Measurements from ENCODE around the gene KCNJ6. TPM values are rescaled to one million over a fixed set of nuclear protein-coding genes. Genes with fewer than 3 reads are reported as not detected.

Gene KCNJ6
- total RNA-seq, 2 experiments from 2014 or later: not detected

DNA sequence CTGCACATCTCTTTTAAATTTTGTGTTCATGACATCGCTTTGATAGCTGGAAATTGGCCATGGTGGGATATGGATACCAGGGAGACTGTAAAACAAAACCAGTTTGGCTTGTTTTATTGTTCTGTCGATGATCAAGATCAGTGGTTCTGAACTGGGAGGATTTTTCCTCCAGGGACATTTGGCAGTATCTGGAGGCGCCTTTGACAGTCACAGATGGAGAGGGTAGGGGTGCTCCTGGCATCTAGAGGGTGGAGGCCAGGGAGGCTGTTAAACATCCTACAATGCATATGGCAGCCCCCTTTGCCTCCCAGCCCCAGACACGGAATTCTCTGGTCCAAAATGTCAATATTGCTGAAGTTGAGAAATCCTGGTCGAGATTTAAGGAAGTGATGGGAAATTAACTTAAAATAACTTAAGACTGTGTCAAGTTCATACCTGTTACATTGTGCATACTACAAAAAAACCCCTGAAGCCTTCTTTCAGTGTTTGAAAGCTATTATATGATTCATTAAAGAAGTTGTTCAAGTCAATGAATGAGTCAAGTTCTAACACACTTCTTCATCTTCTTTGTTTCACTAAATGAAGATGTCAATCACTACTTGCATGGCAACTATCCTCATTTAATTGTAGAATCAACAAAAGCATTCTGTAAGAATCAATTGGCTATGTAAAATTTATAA lies 150.9 kb downstream of the KCNJ6 start:
- POLR2A ChIA-PET: interaction anchor here (0.5 kb wide), 1 partner anchor 99 kb away, joined by 4 read pairs; no protein-coding TSS in a partner anchor
- H4K20me1 ChIP-seq (ENCODE audit: insufficient read depth, low read length): no peaks in the 10 kb centered on the region
- no peaks in the 10 kb centered on the region for H3K79me2 ChIP-seq (ENCODE audit: insufficient read depth, low read depth, low read length)
- CTCF ChIA-PET (ENCODE audit: unreplicated experiment): no interaction called here
- no TSS peak for BruUV-seq (replicated peaks)
- no peaks in the 10 kb centered on the region for H3K9me2 ChIP-seq (ENCODE audit: insufficient read depth, low read length)
- intact Hi-C loops (cut with micrococcal nuclease; ENCODE audit: unreplicated experiment): no loop called here
- no peaks in the 10 kb centered on the region for H3K36me3 ChIP-seq (ENCODE audit: insufficient read depth, low read length)
- no peak overlapping the region for H3K4me2 ChIP-seq (ENCODE audit: low read length)
- TF ChIP-seq, protein P1, sequence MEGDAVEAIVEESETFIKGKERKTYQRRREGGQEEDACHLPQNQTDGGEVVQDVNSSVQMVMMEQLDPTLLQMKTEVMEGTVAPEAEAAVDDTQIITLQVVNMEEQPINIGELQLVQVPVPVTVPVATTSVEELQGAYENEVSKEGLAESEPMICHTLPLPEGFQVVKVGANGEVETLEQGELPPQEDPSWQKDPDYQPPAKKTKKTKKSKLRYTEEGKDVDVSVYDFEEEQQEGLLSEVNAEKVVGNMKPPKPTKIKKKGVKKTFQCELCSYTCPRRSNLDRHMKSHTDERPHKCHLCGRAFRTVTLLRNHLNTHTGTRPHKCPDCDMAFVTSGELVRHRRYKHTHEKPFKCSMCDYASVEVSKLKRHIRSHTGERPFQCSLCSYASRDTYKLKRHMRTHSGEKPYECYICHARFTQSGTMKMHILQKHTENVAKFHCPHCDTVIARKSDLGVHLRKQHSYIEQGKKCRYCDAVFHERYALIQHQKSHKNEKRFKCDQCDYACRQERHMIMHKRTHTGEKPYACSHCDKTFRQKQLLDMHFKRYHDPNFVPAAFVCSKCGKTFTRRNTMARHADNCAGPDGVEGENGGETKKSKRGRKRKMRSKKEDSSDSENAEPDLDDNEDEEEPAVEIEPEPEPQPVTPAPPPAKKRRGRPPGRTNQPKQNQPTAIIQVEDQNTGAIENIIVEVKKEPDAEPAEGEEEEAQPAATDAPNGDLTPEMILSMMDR (conservative IDR thresholded peaks at IDR 0.05; ENCODE audit: low read length): no peak
- TF ChIP-seq EZH2phosphoT487 (IDR thresholded peaks at IDR 0.05; ENCODE audit: borderline replicate concordance, low read depth, low read length): no peak
- no peak overlapping the region for H3K4me3 ChIP-seq (ENCODE audit: low read depth, low read length, poor library complexity, severe bottlenecking)
- H2AFZ ChIP-seq (ENCODE audit: low read length): no peak overlapping the region
- H3K27ac ChIP-seq (ENCODE audit: low read depth, low read length, poor library complexity, severe bottlenecking): no peak overlapping the region
- no peaks in the 10 kb centered on the region for H3K4me1 ChIP-seq (ENCODE audit: insufficient read depth, low read length, poor library complexity, severe bottlenecking)
- no peak for DNase-seq (ENCODE audit: low spot score)
- no peaks in the 10 kb centered on the region for H3K9me3 ChIP-seq (ENCODE audit: low read length)

- H3K4me3 ChIP-seq (ENCODE audit: low read depth, low read length, poor library complexity, severe bottlenecking): no peak overlapping the region
- TF ChIP-seq, protein P1 (conservative IDR thresholded peaks at IDR 0.05; ENCODE audit: low read length): no peak
- TF ChIP-seq EZH2phosphoT487 (IDR thresholded peaks at IDR 0.05; ENCODE audit: borderline replicate concordance, low read depth, low read length): no peak
- H3K36me3 ChIP-seq (ENCODE audit: insufficient read depth, low read length): no peaks in the 10 kb centered on the region
- no peak for DNase-seq (ENCODE audit: low spot score)
- H3K79me2 ChIP-seq (ENCODE audit: insufficient read depth, low read depth, low read length): no peaks in the 10 kb centered on the region
- ChIA-PET POLR2A (no interaction called here), CTCF (ENCODE audit: unreplicated experiment) (interaction anchor here (0.6 kb wide), 1 partner anchor 1903 kb away, joined by 3 read pairs; no protein-coding TSS in a partner anchor)
- H3K9me3 ChIP-seq (ENCODE audit: low read length): no peaks in the 10 kb centered on the region
- H3K27ac ChIP-seq (ENCODE audit: low read depth, low read length, poor library complexity, severe bottlenecking): no peak overlapping the region
- no peaks in the 10 kb centered on the region for H3K9me2 ChIP-seq (ENCODE audit: insufficient read depth, low read length)
- no TSS peak for BruUV-seq (replicated peaks)
- no peaks in the 10 kb centered on the region for H4K20me1 ChIP-seq (ENCODE audit: insufficient read depth, low read length)
- no peak overlapping the region for H3K4me2 ChIP-seq (ENCODE audit: low read length)
- H3K4me1 ChIP-seq (ENCODE audit: insufficient read depth, low read length, poor library complexity, severe bottlenecking): no peaks in the 10 kb centered on the region
- no peak overlapping the region for H2AFZ ChIP-seq (ENCODE audit: low read length)
- intact Hi-C loops (cut with micrococcal nuclease; ENCODE audit: unreplicated experiment): no loop called here
These were observed 151.6 kb downstream of the KCNJ6 start for GRCh38 chr21:37764691-37765090.

DNA sequence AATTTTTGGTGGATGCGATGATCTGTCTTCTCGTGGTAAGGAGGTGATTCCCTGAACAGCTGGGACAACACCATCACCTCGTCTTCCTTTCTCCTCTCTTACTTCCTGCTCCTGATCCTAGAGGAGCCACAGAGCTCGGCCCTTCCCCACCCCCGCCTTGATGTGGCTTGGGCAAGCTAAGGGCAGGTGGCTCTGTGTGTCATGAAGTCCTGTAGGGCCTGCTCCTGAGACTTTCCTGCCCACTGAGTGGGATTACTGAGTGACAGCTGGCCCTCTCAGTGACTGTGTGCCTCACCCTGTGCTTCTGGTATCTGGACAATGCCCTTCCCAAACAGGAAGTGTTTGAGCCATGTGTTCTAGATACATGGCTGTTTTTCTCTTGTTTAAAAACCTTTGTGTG lies 153.0 kb downstream of the KCNJ6 start:
- intact Hi-C loops (cut with micrococcal nuclease; ENCODE audit: unreplicated experiment): no loop called here
- no peak overlapping the region for H2AFZ ChIP-seq (ENCODE audit: low read length)
- no peaks in the 10 kb centered on the region for H3K4me1 ChIP-seq (ENCODE audit: insufficient read depth, low read length, poor library complexity, severe bottlenecking)
- H3K27ac ChIP-seq (ENCODE audit: low read depth, low read length, poor library complexity, severe bottlenecking): no peak overlapping the region
- no TSS peak for BruUV-seq (replicated peaks)
- H3K9me2 ChIP-seq (ENCODE audit: insufficient read depth, low read length): no peaks in the 10 kb centered on the region
- CTCF ChIA-PET (ENCODE audit: unreplicated experiment): no interaction called here
- no peaks in the 10 kb centered on the region for H3K36me3 ChIP-seq (ENCODE audit: insufficient read depth, low read length)
- H3K4me2 ChIP-seq (ENCODE audit: low read length): no peak overlapping the region
- no peaks in the 10 kb centered on the region for H4K20me1 ChIP-seq (ENCODE audit: insufficient read depth, low read length)
- no peak overlapping the region for H3K4me3 ChIP-seq (ENCODE audit: low read depth, low read length, poor library complexity, severe bottlenecking)
- H3K79me2 ChIP-seq (ENCODE audit: insufficient read depth, low read depth, low read length): no peaks in the 10 kb centered on the region
- TF ChIP-seq, protein P1 (conservative IDR thresholded peaks at IDR 0.05; ENCODE audit: low read length): no peak
- no peak for TF ChIP-seq EZH2phosphoT487 (IDR thresholded peaks at IDR 0.05; ENCODE audit: borderline replicate concordance, low read depth, low read length)
- POLR2A ChIA-PET: no interaction called here
- no peaks in the 10 kb centered on the region for H3K9me3 ChIP-seq (ENCODE audit: low read length)
- no peak for DNase-seq (ENCODE audit: low spot score)
